DMS79 treated with DMSO at 0.1 percent for 48 hours (cell line): ENCODE results near the gene NELFA.

ENCODE experiments used
- DNase-seq: peaks from one replicate; lab custom pipeline; 2025; lab: John Stamatoyannopoulos, UW

NELFA gene

DNA sequence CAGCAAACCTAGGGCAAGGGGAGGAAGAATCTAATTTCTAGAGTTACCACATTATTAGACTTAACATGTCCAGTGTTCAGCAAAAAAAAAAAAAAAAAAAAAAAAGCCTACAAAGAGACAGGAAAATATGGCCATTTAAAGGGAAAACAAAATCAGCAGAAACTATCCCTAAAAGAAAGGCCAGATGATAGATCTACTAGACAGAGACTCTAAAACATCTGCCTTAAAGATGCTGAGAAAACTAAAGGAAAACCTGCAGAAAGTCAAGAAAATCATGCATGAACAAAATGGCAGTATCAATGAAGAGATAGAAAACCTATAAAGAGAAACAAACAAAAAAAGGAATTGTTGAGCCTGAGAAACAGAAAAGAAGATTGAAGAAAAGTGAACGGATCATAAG is 43.8 kb downstream of the NELFA start:
- DNase-seq: no peak

DNA sequence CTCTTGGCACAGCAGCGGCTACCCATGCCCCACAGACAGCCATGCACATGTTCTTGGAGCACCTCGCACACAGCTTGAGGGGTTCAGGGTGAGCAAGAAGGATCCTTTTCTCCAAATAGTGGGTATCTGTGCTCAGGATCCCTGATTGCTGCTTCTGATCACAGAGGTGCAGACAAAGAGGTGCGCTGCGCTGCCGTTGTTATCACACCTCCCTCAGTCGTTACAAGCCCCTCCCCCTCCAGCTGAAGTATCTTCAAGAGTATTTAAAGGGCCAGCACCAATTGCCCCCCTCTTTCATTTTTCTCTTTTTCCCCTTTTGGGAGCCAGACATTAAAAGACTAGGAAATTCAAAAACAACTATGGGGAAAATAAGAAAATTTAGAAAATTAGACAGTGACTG is 44.3 kb downstream of the NELFA start:
- no peak for DNase-seq

DNA sequence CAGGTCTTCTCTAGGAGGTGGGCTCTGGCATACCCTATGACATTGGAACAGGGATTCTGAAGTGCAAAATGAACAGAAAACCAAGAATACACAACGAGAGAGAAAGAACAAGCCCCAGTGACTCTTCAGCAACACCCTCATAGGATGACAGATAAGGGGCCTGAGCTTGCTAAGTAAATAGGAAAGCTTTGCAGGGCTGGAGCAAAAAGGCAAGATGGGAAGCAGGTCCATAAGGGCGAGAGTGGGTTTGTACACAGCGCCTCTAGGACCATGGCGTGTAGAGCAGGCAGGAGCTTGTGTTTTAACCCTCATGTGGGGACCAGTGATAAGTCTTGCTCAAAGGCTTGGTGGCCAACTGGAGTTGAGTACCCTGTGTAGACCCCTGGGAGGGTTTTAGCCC is 45.8 kb downstream of the NELFA start:
- no peak for DNase-seq

DNA sequence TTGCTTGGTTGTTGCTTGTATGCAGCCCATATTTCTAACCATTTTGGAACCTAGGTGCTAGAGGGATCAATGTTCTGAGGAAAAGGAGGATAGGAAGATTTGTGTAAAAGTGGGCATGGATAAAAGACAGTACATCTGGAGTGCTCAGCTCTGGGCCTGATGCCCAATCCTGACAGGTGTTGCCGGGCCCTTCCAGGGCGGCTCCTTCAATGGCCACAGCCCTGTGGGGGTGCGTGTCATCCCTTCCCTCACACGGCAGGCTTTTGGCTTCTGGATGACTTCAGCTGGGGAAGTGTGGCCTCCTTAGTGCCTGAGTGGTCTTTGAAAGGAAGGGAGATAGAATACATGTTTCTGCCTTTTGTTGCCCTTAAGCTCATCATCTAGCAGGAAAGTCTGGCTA is 47.2 kb downstream of the NELFA start:
- DNase-seq: peak; percentile 3

DNA sequence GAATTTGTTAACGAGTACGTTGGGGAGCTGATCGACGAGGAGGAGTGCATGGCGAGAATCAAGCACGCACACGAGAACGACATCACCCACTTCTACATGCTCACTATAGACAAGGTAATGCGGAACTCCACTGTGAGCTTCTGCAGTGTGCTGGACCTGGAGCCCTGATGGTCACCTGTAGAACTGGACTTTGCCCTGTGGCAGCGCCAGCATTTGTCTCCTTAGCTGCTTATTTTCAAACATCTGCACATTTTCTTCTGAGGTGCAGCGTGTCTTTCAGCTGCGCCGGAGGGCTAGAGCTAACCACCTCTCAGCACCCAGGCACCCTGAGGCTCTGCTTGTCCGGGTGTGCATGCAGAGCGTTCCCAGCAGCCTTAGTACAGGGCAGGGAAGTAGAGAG is 47.7 kb downstream of the NELFA start:
- DNase-seq: no peak

DNA sequence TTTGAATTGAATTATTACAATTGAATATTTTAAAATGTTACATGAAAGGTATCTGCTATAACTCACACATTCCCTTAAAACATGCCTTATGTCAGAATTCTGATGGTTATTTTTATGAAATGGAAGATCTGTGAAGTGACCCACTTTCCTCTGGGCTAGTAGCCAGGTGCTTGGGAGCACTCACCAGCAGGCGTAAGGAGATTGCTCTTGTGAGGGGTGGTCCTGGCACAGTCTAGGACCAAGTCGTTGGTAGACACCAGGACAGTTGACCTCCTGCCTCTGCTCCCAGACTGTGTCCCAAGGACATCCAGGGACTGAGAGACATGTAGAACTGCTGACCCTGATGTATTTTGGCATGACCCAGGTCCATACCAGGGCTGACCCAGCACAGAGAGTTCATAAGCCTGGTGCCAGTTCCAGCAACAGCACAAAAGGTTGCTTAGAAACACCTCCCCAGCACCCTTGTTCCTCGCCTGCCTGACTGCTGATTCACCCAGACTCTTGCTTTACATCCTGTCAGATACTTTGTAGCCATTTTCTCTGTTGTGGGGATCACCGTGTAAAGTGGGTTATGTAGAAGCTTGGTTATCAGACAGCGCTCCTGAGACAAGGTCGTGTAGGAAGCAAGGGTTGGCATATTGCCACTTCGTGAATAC is 48.5 kb downstream of the NELFA start:
- no peak for DNase-seq

DNA sequence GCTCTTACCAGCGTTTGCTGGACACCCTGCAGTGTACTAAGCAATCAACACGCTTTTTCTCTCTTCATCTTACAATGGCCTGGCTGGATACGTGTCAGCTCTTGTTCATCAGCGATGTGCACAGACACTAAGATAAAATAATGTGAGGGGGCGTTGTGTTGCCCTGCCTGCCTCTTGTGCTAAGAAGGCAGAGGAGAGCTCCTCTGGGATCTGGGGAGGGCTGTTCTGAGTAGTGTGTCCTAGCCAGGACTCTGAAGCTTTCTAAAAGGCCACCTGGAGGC is 49.7 kb downstream of the NELFA start:
- no peak for DNase-seq

DNA sequence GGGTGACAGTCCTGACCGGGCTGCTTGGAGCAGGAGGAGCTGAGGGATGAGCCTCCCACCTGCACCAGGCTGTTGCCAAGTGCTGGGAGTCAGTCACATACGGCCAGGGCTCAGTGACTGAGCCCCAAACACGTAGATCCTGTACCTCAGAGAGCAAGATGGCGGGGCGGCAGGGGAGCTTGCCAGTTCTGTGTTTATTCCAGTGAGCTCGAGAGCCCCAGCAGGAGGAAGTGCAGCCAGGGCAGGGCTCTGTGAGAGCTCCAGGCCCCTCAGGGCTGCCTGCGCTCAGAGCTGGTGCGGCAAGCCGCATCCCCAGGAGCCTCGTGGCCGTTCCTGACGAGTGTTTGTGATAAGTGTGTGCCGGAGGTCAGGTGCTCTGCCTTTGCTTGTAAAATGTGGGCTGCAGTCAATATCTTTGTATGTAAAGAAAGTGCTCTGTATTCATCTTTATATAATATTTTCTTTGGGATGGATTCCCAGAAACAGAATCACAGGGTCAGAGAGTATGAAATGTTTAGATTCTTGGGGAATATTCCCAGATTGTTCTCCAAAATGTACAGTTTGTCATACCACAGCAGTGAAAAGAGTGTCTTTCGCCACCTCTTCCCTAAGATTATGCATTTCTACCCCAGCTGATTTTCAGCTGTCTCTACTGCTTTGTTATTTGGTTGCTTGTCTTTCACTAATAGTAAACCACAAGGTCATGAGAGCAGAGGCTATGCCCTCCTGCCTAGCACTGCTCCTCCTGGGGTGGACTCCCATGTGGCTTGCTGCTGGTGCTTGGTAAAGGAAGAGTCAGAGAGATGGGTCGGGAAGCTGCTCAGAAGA is 50.3 kb downstream of the NELFA start:
- no peak for DNase-seq

DNA sequence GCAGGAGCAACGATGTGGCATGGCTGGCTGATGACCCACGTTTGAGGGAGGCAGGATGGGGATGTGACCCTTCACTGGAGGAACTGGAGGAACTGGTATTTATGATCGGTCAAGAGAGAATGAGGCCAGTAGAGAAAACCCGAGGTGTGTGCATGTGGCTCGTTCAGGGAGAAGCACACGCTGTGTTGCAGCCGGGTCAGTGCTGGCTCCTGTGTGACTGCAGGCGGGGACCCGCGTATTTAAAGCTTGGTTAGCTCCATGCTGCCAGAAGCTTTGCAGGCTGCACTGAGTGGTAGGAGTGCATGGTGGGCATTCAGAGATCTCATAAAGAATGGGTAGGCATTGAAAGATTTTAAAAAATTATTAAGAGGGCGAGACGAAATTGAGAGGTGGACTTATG is 52.1 kb downstream of the NELFA start:
- DNase-seq: no peak

DNA sequence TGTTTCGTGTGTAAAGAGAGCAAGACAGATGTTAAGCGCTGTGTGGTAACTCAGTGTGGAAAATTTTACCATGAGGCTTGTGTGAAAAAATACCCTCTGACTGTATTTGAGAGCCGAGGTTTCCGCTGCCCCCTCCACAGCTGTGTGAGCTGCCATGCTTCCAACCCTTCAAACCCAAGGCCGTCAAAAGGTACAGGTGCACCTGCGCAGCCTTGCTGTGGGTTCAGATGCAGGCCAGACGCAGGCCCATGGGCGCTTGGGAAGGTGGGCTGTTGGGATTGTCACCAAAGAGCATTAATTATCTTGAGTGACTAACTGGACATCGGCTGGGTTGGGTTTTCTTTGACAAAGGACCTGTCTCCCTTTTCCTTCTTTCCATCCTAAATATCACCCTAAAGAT is 55.4 kb downstream of the NELFA start:
- no peak for DNase-seq

DNA sequence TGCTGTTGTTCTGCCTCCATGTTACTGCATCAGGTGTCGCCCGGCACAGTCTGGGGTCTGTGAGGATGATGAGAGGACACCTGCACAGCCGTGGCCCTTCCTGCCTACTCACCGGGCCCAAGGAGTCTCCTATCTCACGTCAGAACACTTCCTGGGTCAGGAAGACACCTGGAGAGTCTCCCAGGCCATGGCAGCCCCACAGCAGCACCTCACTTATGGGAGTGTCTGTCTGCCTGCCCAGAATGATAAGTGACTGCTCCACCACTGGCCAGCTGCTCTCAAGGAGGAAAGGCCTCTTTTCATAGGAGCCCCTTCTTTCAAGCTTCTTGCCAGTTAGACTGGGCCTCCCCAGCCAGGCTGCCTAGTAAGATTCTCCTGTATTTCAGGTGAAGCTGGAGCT is 56.1 kb downstream of the NELFA start:
- no peak for DNase-seq

DNA sequence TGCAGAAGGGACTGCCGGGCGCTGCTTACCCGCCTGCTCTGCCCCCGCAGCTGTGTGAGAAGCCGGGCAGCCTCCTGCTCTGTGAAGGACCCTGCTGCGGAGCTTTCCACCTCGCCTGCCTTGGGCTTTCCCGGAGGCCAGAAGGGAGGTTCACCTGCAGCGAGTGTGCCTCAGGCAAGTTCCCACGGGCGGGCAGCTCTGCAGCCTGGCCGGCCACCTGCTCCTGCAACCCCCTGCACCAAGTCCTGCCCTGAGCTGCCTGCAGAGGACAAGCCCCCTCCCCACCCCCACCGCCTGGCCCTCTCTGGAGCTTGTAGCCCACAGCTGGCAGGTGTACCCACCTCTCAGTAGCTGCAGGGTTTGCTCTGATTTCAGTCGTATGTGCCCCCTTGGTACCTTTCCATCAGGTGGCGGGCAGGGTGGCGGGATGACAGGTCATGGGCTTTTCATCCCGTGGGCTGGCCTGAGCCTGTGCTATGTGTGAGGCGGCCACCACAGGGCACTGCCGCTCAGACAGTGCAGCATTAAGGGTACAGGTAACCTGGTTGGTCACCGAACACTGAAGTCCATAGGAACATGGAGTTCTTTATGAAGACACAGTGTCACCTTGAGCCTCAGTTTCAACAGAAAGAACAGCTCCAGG is 56.6 kb downstream of the NELFA start:
- DNase-seq: no peak

DNA sequence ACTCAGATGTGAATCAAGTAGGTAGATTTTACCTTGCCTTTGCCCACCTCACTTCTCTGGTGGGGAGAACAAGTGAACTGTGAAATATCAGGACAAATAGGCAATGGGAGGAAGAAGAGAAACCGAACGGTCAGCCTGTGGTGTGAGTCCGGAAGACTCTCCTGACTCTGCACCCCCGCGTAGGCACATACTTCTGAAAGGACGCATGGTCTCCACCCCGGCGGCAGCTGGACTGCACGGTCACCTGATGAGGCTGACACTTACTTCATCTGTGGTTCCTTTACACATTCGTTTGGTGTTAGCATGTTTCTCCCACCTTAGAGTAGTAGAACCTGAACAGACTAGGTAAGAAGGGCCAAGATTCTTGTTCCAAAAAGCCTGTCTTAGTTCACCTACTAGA is 58.4 kb downstream of the NELFA start:
- DNase-seq: no peak

DNA sequence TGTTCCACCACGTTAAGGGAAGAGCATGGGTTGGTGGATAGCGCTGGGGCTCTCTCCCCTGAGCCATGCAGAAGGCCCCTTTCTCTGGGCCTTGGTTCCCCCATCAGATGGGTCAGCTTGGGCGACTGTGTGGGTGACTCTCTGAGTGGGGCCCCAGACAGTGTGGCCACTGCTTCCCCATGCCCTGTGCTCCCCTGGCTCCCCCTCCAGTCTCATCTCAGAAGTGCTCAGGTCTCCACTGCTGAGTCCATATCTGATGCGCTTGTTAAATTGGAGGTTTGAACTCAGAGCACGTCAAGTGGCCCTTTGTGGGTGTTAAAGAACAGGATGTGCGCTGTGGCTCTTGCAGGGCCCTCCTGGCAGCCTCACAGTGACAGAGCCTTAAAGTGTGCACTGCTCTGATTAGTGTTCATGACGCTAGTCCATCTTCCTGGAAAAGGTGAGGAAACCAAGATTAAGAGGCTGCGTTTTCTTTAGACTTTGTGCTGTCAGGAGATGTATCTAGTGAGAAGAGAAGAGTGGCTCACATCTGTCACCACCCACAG is 59.8 kb downstream of the NELFA start:
- no peak for DNase-seq

DNA sequence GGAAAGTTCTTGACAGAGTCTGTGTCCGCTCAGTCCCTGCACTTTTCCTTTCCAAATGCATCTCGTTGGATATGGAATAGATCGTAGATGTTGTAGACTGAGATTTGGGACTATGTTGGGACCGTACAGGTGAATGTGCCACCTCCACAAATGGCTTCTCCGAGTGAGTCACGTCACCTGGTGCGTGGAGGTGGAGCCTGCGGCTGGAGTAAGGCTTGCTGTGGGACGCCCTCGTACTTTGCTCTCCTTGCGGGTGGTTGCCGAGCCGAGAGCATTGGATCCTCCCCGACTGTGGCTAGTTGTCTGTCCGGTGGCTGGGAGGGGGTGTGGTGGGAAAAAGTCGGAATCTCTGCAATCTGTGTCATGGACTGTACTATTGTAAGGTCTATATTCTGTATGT is 60.5 kb downstream of the NELFA start:
- DNase-seq: no peak

DNA sequence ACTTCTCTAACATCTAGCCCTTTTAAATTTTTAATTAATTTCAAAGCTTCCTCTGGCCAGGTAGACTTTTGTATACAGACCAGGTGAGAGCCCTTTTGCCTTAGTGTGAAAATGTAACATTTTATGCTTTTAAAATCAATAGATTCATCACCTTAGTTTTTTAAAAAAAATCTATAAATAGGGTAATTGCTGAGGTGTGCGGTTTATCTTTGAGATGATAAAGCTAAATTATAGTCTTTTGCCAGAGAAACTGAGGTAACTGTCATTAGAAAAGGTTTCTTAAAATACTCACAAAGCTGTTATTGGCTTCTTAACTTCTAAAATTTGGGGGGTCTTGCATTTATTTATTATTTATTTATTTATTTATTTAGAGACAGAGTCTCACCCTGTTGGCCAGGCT is 62.9 kb downstream of the NELFA start:
- DNase-seq: no peak

DNA sequence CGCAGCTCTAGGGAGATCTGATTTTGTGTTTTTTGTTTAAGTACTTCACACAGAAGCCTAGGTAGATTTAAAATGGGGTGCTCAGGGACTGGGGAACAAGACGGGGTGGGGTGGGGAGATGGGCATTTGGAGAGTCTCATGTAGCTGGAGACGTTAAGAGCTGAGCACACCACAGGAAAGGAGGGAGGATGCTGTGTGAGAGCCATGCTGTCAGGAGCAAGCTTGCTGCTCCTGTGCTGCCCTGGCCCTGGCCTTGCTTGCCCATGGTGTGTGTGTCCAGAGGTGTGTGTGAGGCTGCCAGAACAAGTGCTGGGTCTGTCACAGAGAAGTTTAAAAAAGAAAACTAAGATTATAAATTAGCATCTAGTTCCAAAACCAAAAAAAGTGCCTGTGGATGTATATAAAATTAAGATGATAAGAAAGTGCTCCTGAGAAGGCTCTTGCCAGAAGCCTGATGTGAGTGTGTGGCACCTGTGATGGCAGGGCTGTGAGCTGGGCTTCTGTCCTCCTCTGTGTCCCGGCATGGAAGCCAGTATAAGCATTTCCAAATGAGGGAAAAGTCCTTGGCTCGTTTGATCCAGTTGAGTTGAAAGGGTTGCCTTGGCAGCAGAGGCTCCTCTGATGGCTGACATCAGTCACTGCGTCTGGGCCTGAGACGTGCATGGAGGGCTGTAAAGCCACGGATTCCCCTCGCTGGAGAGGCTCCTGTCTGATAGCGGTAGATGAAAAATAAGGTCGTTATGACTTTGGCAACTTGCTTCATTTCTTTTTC is 63.5 kb downstream of the NELFA start:
- DNase-seq: no peak

DNA sequence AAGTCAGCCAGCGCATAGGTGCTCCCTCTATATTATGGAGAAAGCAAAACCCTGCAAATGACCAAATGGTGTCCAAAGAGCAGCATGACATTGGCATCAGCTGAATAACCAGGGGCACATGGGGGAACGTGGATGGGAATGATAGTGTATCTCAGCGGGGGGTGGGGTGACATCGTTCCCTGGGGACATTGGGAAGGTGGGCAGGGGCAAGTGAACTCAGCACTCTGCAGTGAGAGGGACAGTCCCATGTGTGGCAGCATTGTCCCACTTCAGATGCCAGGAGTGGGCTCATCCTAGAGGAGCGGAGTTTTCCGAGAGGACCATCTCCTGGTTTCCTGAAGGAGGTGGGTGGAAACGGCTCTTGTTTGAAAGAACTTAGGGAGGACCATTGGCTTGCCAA is 64.8 kb downstream of the NELFA start:
- DNase-seq: no peak

DNA sequence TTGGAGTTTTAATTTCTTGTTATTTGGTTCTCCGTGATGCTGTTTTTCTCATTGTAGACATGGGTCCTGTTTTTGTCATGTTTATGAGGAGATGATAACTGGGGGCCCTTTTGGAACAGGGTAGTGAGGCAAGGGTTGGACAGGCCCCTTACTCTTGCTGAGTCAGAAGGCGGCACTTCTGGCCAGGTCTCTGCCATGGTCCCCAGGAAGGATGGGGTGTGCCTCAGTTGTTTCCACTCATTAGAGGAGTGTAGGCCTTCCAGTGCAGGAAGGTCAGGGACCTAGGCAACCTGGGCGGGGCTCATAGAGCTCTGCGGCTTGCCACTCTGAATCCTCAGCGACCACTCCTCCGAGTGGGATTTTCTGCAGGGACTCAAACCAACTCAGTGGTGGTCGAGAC is 68.2 kb downstream of the NELFA start:
- DNase-seq: no peak

DNA sequence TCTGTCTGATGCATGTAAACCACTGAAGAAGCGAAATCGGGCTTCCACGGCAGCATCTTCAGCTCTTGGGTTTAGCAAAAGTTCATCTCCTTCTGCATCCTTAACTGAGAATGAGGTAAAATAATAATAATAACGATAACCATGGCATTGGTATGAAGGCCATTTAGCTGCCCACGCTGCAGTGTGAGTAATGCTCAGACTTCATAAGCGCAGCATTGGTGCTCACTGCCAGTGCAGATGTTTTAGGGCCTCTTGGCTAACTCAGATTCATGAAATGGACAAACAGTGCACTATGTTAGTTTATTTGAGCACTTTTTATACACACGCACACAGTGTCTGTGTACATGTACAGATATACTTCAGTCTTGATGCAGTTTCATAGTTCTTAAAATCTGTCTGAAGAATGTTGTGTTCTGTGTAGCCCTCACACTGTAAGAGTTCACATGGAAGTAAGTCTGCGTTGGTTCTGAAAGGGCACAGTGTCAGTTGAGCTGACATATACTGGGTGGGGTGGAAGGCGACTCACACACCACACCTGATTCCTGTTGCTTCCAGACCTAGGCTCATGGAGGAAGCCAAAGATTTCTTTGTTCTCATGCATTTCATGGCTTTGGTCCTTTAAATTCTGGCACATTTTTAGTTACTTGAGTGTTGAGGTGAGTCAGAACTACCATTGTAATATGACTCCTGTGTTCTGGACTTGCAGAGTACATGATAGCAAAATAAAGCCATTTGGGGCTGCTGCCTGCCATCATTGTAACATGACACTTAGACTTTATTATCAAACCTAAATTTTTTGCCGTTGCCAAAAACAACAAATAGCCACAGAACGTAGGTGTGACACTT is 68.9 kb downstream of the NELFA start:
- peak; percentile 0 for DNase-seq

DNA sequence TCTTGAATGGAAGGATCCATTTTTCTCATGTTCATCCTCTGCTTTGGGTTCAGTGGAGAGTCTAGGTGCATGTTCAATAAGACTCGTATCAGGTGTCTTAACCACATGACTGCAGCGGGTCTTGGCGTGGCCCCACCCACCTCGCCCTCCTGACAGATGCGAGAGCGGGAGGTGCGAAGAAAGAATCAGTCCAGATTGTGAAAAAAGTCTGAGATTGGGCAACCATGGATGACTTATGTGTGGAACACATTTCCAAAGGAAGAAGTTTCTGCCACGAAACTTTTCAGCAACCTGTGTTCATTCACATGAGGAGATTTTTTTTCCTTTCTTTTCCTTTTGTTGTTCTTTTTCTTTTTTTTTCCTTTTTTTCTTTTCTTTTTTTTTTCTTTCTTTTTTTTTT is 70.7 kb downstream of the NELFA start:
- no peak for DNase-seq

DNA sequence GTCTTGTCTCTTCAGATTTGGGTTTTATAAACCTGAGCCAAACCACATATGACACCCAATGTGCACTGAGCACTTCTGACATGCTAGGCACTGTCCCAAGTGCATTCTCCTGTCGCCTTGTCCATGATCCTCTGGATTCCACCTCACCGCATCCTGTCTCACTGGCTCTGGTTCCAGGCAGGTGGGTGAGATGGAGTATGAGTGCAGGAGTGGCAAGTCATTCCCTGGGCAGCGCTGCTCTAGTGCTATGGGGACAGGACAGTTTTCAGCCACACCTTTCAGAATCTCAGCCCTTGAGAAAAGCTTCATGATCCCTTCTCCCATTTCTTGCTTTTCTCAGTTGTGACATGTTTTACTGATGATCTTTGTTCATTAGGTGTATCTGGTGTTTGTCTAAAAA is 71.2 kb downstream of the NELFA start:
- no peak for DNase-seq
